Measurements from ENCODE around the gene ZNF217.
A peak's percentile ranks its signal among the peaks of the same experiment; 100 is the strongest.
"Not testable (repeated sequence)": the region's sequence is repeated elsewhere in the genome, so short reads cannot be mapped to it uniquely, and the experiment has no call there.

Gene ZNF217

GRCh38 chr20:53569606-53570307 is 23.9 kb downstream of the ZNF217 start:
- no peak for DNase-seq (ENCODE audit: low read depth in 1 of 2, low spot score in 1 of 2)

GRCh38 chr20:53569005-53569404 is 24.6 kb downstream of the ZNF217 start:
- DNase-seq (ENCODE audit: low read depth in 1 of 2, low spot score in 1 of 2): no peak

GRCh38 chr20:53568351-53568750 is 25.3 kb downstream of the ZNF217 start:
- DNase-seq (ENCODE audit: low read depth in 1 of 2, low spot score in 1 of 2): no peak

- no peak for DNase-seq (ENCODE audit: low read depth in 1 of 2, low spot score in 1 of 2)
These were observed 26.2 kb downstream of the ZNF217 start for GRCh38 chr20:53567379-53567917.

GRCh38 chr20:53566623-53567022 is 27.0 kb downstream of the ZNF217 start:
- not testable (repeated sequence) for DNase-seq (ENCODE audit: low read depth in 1 of 2, low spot score in 1 of 2)

- DNase-seq (ENCODE audit: low read depth in 1 of 2, low spot score in 1 of 2): no peak
These were observed 28.4 kb downstream of the ZNF217 start for GRCh38 chr20:53565254-53565653.

- DNase-seq (ENCODE audit: low read depth in 1 of 2, low spot score in 1 of 2): not testable (repeated sequence)
These were observed 31.4 kb downstream of the ZNF217 start for GRCh38 chr20:53562104-53562764.

GRCh38 chr20:53561505-53561904 is 32.1 kb downstream of the ZNF217 start:
- no peak for DNase-seq (ENCODE audit: low read depth in 1 of 2, low spot score in 1 of 2)

GRCh38 chr20:53559816-53560215 is 33.8 kb downstream of the ZNF217 start:
- no peak for DNase-seq (ENCODE audit: low read depth in 1 of 2, low spot score in 1 of 2)

GRCh38 chr20:53557130-53557529 is 36.5 kb downstream of the ZNF217 start:
- DNase-seq (ENCODE audit: low read depth in 1 of 2, low spot score in 1 of 2): no peak

GRCh38 chr20:53556267-53556897 is 37.3 kb downstream of the ZNF217 start:
- no peak for DNase-seq (ENCODE audit: low read depth in 1 of 2, low spot score in 1 of 2)

GRCh38 chr20:53555816-53556215 is 37.8 kb downstream of the ZNF217 start:
- no peak for DNase-seq (ENCODE audit: low read depth in 1 of 2, low spot score in 1 of 2)

GRCh38 chr20:53555081-53555480 is 38.6 kb downstream of the ZNF217 start:
- DNase-seq (ENCODE audit: low read depth in 1 of 2, low spot score in 1 of 2): no peak

- not testable (repeated sequence) for DNase-seq (ENCODE audit: low read depth in 1 of 2, low spot score in 1 of 2)
These were observed 41.1 kb downstream of the ZNF217 start for GRCh38 chr20:53552572-53552893.

- not testable (repeated sequence) for DNase-seq (ENCODE audit: low read depth in 1 of 2, low spot score in 1 of 2)
These were observed 41.7 kb downstream of the ZNF217 start for GRCh38 chr20:53551719-53552571.

GRCh38 chr20:53550280-53551187 is 43.1 kb downstream of the ZNF217 start:
- no peak for DNase-seq (ENCODE audit: low read depth in 1 of 2, low spot score in 1 of 2)

GRCh38 chr20:53547664-53548239 is 45.9 kb downstream of the ZNF217 start:
- peak in 1 of 2 donors; percentile 36 for DNase-seq (ENCODE audit: low read depth in 1 of 2, low spot score in 1 of 2)

- DNase-seq (ENCODE audit: low read depth in 1 of 2, low spot score in 1 of 2): no peak
These were observed 54.1 kb downstream of the ZNF217 start for GRCh38 chr20:53539516-53539915.

- DNase-seq (ENCODE audit: low read depth in 1 of 2, low spot score in 1 of 2): not testable (repeated sequence)
These were observed 57.3 kb downstream of the ZNF217 start for GRCh38 chr20:53536382-53536781.

GRCh38 chr20:53535878-53536277 is 57.8 kb downstream of the ZNF217 start:
- DNase-seq (ENCODE audit: low read depth in 1 of 2, low spot score in 1 of 2): no peak

Measured in activated CD4-positive, alpha-beta T cell treated with anti-CD3 and anti-CD28 coated beads, Interleukin-2, amount 50 U/mL, for 24 hours (primary cell).